Esophagus muscularis mucosa (tissue), 4 donors: ENCODE data around the gene LRRC8D. TPM values are rescaled to one million over a fixed set of nuclear protein-coding genes. Genes with fewer than 3 reads are reported as not detected.

ENCODE experiments used
- DNase-seq: peaks from one replicate; pipeline ENCODE4 v3.0.0-alpha.2; 2017; ENCODE audit errors: extremely low spot score
- H3K27ac ChIP-seq, 4 donors: fragments of 200-600 bp; sonication (generic); replicated peaks in 1 of 4; 1 replicate in 3 of 4; 2 replicates in 1 of 4; pipeline ENCODE4 v1.5.1; 2016 to 2019; ENCODE audit warnings: mild to moderate bottlenecking in 1 of 4
- H3K27me3 ChIP-seq, 4 donors: fragments of 200-600 bp; sonication (generic); one replicate each; pipeline versions ENCODE4 v1.5.1 to v1.6.0; 2016 to 2019
- H3K36me3 ChIP-seq, 4 donors: fragments of 200-600 bp; sonication (generic); one replicate each; pipeline ENCODE4 v1.5.1; 2016 to 2019
- H3K4me1 ChIP-seq, 4 donors: fragments of 200-600 bp; sonication (generic); one replicate each; pipeline ENCODE4 v1.5.1; 2016 to 2019
- H3K4me3 ChIP-seq, 4 donors: fragments of 200-600 bp; sonication (generic); 1 replicate in 2 of 4; 2 replicates in 2 of 4; pipeline ENCODE4 v1.5.1; 2016 to 2019; ENCODE audit warnings: mild to moderate bottlenecking in 4 of 4, moderate library complexity in 1 of 4
- H3K9me3 ChIP-seq, 4 donors: fragments of 200-600 bp; sonication (generic); 1 replicate in 3 of 4; 2 replicates in 1 of 4; pipeline ENCODE4 v1.5.1; 2016 to 2019
- EP300 ChIP-seq: sonication (generic); formaldehyde crosslinking; IDR thresholded peaks from one replicate; pipeline ENCODE4 v1.6.1; 2017; ENCODE audit warnings: antibody characterized with exemption
- POLR2A ChIP-seq: fragments of 450-650 bp; IDR thresholded peaks from one replicate; pipeline ENCODE4 v1.6.1; 2017; ENCODE audit warnings: antibody characterized with exemption, moderate library complexity, mild to moderate bottlenecking, low read depth
- POLR2AphosphoS5 ChIP-seq, 2 donors: sonication (generic); formaldehyde crosslinking; IDR thresholded peaks; one replicate each; pipeline ENCODE4 v1.6.1; 2017; ENCODE audit warnings: antibody characterized with exemption in 2 of 2
- WGBS: methylation state at CpG from one replicate; pipeline ENCODE4 v1.1.5; 2018; 5-methylcytosine and 5-hydroxymethylcytosine counted together
- intact Hi-C: fragments of 100-400 bp; cut with DNase I; formaldehyde crosslinking; loops from one replicate; pipeline ENCODE4 v1.15.1; 2023
- total RNA-seq, 4 donors: library from RNA; depleted of rRNA; stranded (reverse); fragments of >200 nt; gene quantifications; one replicate each; pipeline versions ENCODE4 v1.1.0 to v1.2.1, GENCODE V29; 2016
- TF ChIP-seq, protein P1 (sequence below), 3 experiments: fragments of 200-600 bp in 2 of 3; fragments of 450-650 bp in 1 of 3; sonication (generic) in 2 of 3; IDR thresholded peaks; one replicate each; pipeline ENCODE4 v1.5.1; 2017 to 2019; ENCODE audit warnings: antibody characterized with exemption in 3 of 3, mild to moderate bottlenecking in 2 of 3, moderate library complexity in 1 of 3

LRRC8D gene
- total RNA-seq, 4 donors from 2014 or later, result 4.2 to 10.4 (median 6.6) TPM

DNA sequence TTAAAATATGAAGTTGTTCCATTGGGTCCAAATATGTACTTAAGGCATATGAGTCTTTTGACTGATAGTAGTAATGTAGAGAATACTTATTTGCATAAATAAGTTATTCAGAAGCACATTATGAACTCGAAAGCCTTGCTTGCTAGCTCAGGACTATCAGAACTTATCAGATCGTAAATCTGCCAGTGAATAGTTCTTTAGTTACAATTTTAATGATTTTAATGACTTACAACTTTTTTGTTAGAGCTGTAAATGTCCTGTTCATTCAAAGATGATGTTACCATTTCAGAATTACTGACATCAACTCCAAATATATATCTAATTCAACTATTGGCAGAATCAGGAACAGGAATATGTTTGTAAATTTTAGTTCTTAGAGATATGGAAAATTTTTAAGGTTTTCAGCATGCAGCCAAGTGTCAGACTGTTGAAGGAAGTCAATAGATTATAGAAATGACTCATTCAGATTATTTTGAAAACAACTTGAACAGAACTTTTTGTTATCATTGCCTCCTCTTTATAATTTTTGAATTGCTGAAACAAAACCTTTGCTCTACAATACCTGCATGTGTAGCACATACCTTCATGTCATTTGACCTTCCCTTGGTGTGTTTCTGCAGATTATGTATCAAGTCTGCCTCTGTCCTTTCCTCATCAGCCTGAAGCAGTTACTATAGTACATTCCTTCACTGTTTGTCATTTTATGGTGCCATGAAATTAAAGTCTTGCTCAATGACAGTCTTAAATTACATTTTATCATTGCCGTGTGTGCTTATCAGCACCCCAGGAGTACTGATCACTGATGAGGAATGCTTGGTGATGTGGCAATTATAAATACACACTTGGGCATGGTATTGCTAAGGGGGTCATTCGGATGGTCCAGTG lies 44.9 kb downstream of the LRRC8D start:
- H3K27ac ChIP-seq, result no peak overlapping the region
- H3K4me1 ChIP-seq, result peaks cover 0 to 4% (median 0%) of the 10 kb centered on the region in 4 donors
- DNase-seq, result no peak
- no peak overlapping the region for H3K4me3 ChIP-seq
- TF ChIP-seq EP300 (no peak), POLR2A (no peak), POLR2AphosphoS5 (IDR thresholded peaks at IDR 0.05) (no peak)
- TF ChIP-seq, protein P1, sequence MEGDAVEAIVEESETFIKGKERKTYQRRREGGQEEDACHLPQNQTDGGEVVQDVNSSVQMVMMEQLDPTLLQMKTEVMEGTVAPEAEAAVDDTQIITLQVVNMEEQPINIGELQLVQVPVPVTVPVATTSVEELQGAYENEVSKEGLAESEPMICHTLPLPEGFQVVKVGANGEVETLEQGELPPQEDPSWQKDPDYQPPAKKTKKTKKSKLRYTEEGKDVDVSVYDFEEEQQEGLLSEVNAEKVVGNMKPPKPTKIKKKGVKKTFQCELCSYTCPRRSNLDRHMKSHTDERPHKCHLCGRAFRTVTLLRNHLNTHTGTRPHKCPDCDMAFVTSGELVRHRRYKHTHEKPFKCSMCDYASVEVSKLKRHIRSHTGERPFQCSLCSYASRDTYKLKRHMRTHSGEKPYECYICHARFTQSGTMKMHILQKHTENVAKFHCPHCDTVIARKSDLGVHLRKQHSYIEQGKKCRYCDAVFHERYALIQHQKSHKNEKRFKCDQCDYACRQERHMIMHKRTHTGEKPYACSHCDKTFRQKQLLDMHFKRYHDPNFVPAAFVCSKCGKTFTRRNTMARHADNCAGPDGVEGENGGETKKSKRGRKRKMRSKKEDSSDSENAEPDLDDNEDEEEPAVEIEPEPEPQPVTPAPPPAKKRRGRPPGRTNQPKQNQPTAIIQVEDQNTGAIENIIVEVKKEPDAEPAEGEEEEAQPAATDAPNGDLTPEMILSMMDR (IDR thresholded peaks at IDR 0.05), result no peak
- no peaks in the 10 kb centered on the region for H3K9me3 ChIP-seq
- WGBS, result 86% methylated on average over 4 of the region's 4 CpGs
- intact Hi-C loops, result no loop called here
- H3K36me3 ChIP-seq, result peaks cover 0 to 17% (median 7%) of the 10 kb centered on the region in 4 donors
- no peaks in the 10 kb centered on the region for H3K27me3 ChIP-seq

DNA sequence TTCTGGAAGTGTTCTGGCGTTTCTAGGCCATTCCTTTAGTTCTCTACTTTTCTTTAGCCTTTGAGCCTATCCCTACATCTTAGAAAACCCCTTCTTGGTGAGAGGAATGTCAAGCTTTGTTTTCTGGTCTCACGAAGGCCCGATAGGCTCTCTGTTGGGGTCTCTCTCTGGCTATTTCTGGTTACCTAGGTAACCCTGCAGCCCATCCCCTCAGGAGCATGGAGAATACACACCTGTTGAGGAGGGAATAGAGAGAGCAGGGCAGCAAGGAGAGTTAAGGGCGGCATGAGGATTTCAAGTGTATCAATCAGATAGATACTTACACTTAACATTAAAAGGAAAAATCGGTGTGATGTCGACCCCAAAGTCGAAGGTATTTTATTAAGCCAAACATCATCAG lies 45.7 kb downstream of the LRRC8D start:
- no peaks in the 10 kb centered on the region for H3K27me3 ChIP-seq
- peaks cover 0 to 4% (median 0%) of the 10 kb centered on the region in 4 donors for H3K4me1 ChIP-seq
- intact Hi-C loops, result no loop called here
- H3K9me3 ChIP-seq, result no peaks in the 10 kb centered on the region
- H3K27ac ChIP-seq, result no peak overlapping the region
- no peak overlapping the region for H3K4me3 ChIP-seq
- 96% methylated on average over 7 of the region's 7 CpGs for WGBS
- TF ChIP-seq POLR2AphosphoS5 (IDR thresholded peaks at IDR 0.05), result no peak
- TF ChIP-seq EP300, result no peak
- TF ChIP-seq, protein P1 (IDR thresholded peaks at IDR 0.05), result no peak
- TF ChIP-seq POLR2A, result no peak
- peaks cover 0 to 17% (median 7%) of the 10 kb centered on the region in 4 donors for H3K36me3 ChIP-seq
- no peak for DNase-seq

DNA sequence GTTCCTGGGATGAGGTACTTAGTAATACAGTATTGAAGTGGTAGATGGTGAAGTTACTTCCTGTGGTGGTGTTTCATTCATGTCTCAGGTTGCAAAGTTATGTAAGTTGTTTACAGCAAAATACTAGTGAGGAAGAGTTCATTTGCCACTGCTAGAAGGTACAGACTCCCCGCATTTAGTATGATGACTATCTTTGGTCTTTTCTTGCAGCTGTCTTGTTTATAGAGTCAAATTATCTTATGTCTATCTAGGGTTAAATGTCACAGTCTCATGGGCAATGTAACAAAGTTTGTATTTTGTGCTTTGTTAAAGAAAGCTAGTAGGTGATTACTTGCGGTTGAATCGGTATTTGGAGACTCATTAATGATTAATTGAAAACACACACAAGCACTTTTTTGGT lies 50.2 kb downstream of the LRRC8D start:
- TF ChIP-seq, protein P1 (IDR thresholded peaks at IDR 0.05), result no peak
- TF ChIP-seq EP300 (no peak), POLR2A (no peak), POLR2AphosphoS5 (IDR thresholded peaks at IDR 0.05) (no peak)
- Histone ChIP-seq H3K4me3 (no peak overlapping the region), H3K36me3 (peaks cover 0 to 17% (median 7%) of the 10 kb centered on the region in 4 donors), H3K27me3 (no peaks in the 10 kb centered on the region), H3K9me3 (no peaks in the 10 kb centered on the region), H3K4me1 (peaks cover 0 to 12% (median 9%) of the 10 kb centered on the region in 4 donors), H3K27ac (no peak overlapping the region)
- intact Hi-C loops, result no loop called here
- DNase-seq, result no peak
- WGBS, result 95% methylated on average over 3 of the region's 3 CpGs

DNA sequence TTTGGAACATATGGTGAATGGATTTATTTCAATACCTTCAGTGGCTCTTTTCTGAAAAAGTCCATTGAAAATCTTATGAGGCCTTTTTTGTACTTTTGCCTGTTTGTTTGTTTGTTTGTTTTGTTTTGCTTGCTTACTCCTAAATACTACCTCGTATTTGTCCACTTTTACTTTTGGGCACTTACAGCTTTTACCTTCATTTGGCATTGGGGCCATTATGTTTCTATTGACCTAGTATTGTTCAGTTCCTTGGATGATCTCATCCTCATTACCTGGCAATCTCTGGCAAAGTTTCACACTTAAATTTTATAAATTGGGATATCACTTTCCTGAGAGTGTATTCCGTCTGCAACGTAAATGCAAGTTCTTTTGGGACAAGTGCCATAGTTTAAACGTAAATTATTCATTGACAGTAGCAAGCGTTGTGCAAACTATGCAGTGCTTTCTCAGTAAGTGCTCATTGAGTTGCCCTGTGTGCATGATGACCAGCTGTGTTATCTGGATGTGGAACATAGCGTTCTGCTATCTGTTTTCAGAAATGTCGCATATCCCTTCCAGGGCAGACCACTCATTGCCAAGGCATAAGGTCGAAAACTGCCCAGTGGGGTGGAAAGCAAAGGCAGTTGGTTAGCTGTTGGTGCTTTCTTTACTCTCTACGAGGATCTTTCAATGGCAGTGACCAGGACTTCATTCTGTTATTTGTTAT lies 51.1 kb downstream of the LRRC8D start:
- intact Hi-C loops, result no loop called here
- H3K27ac ChIP-seq, result no peak overlapping the region
- no peak overlapping the region for H3K4me3 ChIP-seq
- H3K9me3 ChIP-seq, result no peaks in the 10 kb centered on the region
- WGBS, result 93% methylated on average over 9 of the region's 9 CpGs
- DNase-seq, result no peak
- peaks cover 0 to 17% (median 7%) of the 10 kb centered on the region in 4 donors for H3K36me3 ChIP-seq
- TF ChIP-seq, protein P1 (IDR thresholded peaks at IDR 0.05), result no peak
- no peak for TF ChIP-seq POLR2A
- TF ChIP-seq EP300, result no peak
- TF ChIP-seq POLR2AphosphoS5 (IDR thresholded peaks at IDR 0.05), result no peak
- H3K4me1 ChIP-seq, result peaks cover 1 to 12% (median 9%) of the 10 kb centered on the region in 4 donors
- no peaks in the 10 kb centered on the region for H3K27me3 ChIP-seq
